Stimulated activated CD4-positive, alpha-beta T cell treated with anti-CD3 and anti-CD28 coated beads, Interleukin-1b, Interleukin-23, amount 100 ng/mL, for 4 hours (primary cell): ENCODE data around the gene TNFRSF8.
"Not testable (repeated sequence)": the region's sequence is repeated elsewhere in the genome, so short reads cannot be mapped to it uniquely, and the experiment has no call there.

Source experiments
- DNase-seq, 2 donors: peaks; one replicate each; pipeline ENCODE4 v3.0.0-alpha.2; 2020; ENCODE audit warnings: low read depth in 2 of 2

TNFRSF8 gene

GRCh38 chr1:12063141-12064072, at the start of gene TNFRSF8:
Gene TNFRSF8, plus strand, starts transcription at chr1:12063303. Its CDS starts 296 bp downstream, at chr1:12063599.
- peak; percentile 21 to 32 for DNase-seq

DNA sequence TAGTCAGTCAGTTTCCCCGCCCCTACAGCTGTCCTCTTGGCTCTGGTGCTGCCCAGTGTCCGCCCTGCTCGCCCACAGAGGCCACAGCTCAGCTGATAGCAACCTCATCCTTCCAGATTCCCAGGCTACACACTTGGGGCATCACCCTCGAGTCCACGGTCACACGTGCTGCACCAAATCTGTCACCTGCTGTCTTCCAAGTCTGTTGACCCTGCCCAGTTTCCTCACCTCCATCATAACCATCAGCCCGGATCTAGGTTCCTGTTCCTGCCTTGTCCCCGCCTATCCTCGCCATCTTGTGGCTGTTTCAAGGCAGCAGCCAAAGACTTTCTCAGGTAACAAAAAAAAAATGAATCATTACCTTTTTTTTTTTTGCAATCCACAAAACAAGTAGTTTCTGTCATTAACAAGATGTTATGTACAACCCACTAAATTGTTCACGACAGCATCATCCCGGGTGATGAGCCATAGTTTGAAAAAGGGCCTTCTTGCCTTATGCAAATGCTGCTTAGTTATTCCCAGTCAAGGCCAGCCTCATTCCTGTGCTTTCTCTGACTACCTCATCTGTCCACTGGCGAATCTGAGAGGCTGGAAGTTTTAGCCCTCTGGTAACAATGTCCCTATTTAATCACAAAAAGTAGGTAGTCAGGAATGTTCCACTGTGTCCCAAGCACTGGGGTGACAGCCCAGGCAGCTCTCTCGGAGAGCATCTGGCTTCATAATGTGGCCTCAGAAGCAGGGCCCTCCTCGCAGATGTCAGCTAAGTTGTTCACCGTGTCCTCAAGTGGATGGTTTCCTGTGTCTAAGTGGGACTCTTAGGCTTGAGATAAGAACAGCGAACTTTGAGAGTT, 48.7 kb upstream of the TNFRSF8 start:
- DNase-seq, result no peak

DNA sequence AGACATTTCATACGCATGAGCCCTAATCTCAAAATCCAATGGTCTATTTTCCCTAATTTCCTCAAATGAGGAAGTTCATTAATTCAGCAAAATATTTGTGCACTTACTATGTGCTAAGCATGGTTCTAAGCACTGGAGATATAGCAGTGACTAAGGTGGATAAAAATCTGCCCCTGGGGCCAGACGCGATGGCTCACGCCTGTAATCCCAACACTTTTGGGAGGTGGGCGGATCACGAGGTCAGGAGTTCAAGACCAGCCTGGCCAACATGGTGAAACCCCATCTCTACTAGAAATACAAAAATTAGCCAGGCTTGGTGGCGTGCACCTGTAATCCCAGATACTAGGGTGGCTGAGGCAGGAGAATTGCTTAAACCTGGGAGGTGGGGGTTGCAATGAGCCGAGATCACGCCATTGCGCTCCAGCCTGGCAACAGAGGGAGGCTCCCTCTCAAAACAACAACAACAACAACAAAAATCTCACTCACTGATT, 48.1 kb upstream of the TNFRSF8 start:
- DNase-seq, result no peak

DNA sequence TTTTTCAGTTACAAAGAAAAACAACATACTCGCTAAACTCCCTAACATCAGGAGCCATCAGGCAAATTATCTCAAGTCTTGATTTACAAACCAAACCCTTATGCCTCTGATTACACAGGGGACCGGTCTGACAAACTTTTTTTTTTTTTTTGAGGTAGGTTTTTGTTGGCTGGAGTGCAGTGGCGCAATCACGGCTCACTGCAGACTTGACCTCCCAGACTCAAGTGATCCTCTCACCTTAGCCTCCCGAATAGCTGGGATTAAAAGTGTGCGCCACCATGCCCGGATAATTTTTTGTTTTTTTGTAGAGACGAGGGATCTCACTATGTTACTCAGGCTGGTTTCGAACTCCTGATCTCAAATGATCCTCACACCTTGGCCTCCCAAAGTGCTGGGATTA, 47.6 kb upstream of the TNFRSF8 start:
- DNase-seq, result no peak

DNA sequence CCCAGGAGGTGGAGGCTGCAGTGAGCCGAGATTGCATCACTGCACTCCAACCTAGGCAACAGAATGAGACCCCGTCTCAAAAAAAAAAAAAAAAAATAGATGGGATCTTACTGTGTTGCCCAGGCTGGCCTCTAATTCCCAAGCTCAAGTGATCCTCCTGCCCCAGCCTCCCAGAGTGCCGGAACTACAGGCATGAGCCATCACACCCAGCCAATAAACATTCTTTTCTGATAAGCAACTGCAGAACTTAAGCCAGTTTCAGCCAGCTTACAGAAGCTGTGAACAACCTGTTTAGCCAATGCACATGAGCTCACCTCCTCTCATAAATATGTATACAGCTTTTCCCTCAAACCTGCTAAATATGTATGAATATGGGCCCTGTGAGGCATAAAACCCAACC, 46.9 kb upstream of the TNFRSF8 start:
- DNase-seq, result no peak

DNA sequence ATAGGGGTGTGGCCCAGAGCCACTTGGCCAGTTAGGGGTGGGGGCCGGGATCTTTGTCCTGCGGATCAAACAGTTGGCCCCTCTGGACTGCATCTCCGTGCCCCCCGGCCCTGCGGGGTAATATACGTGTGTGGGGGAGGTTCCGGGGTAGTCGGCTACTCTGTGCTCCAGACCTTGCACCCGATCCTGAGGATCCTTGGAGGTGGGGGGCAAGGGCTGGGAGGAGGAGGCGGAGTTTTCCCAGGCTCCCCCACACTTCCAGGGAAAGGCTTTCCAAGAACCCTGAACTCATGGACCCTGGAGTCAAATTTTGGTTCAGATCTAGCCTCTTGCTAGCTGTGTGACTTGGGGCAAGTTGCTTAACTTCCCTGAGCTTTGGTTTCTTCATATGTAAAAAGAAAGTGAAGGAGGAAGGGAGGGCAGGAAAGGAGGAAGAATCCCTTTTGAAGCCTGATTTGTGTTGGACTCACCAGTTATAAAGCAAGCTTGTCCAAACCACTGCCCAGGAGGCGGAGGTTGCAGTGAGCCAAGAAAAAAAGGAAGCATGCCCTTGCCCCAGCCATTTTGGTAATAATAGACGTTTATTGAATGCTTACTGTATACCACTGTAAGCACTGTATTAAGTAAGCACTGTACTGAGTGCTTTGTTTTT, 43.1 kb upstream of the TNFRSF8 start:
- DNase-seq, result no peak

DNA sequence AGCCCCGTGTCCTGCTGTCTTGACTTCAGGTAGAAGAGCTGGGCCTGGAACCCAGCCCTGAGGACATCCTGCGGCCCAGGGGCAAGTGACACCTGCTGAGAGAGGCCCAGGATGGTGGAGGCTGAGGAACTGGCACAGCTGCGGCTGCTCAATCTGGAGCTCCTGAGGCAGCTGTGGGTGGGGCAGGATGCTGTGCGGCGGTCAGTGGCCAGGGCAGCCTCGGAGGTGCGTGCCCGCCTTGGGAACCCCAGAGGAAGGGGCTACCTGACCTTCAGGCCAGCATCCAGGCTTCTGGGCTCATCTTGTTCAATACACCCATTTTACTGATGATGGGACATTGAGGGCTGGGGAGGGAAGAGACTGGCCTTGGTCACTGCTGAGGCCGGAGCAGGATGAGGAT, 41.5 kb upstream of the TNFRSF8 start:
- no peak for DNase-seq

GRCh38 chr1:12022036-12022435, 41.1 kb upstream of the TNFRSF8 start:
- no peak for DNase-seq

DNA sequence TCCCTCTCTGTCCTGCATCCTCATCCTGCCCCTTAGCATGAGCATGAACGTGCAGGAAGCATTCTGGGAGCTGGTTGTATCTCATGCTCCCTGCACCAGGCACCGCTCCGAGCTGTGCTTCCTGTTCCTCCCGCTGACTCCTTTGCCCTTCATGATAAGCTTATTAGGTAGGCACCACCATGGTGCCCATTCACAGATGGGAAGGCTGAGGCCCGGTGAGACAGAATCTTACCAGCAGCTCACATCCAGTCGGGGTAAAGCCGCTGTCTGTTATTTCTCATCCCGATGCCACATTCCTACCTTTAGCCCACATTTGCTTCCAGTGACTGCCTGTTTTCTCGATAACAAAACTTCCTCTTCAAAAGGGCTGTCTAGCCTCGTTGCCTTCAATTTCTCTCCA, 36.5 kb upstream of the TNFRSF8 start:
- DNase-seq, result no peak

GRCh38 chr1:12028248-12028647, 34.9 kb upstream of the TNFRSF8 start:
- no peak for DNase-seq

DNA sequence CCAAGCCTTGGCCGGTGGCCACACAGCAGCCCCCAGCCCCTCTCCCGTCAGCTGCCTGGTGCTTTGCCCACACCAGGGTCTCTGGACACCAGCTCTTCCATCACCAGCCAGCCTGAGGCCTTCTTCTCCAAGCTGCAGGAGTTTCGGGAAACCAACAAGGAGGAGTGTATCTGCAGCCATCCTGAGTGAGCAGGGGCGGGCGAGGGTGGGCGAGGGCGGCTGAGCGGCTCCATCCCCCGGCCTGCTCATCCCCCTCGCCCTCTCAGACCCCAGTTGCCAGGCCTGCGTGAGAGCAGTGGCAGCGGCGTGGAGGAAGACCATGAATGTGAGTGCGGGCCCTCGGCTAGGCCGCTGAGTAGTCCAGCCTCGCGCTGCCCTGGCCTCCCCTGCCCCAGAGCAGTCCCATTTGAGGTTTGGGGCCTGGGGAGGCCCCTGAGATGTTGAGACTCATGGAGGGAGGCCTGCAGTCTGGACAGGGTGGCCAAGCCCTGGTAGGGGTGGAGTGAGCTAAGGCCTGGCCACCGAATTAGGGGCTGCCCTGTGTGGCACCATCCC, 34.1 kb upstream of the TNFRSF8 start:
- DNase-seq, result no peak

GRCh38 chr1:12029720-12030339, 33.3 kb upstream of the TNFRSF8 start:
- no peak for DNase-seq

- DNase-seq, result no peak
These were observed 31.8 kb upstream of the TNFRSF8 start for GRCh38 chr1:12031039-12031980.

DNA sequence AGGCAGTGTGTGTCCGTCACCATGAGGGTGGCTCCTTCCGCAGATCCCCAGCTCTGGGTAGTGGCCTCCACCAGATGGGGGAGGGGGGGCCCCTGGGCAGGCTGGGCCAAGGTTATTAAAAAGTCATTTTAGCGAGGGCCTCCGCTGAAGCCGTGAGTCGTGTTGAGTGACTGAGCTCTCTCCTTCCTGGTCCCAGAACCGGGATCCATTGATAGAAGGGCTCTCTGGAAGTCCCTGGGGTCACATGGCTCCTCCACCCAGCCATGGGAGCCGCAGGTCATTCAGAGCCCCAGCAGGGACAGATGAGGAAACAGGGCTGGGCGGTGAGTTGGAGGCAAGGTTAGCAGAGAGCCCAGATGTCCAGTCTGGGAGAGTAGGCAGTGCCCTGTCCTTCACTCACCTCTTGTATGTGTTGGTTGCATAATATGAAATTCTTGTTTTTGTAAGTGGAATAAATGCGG, 30.9 kb upstream of the TNFRSF8 start:
- DNase-seq, result no peak

DNA sequence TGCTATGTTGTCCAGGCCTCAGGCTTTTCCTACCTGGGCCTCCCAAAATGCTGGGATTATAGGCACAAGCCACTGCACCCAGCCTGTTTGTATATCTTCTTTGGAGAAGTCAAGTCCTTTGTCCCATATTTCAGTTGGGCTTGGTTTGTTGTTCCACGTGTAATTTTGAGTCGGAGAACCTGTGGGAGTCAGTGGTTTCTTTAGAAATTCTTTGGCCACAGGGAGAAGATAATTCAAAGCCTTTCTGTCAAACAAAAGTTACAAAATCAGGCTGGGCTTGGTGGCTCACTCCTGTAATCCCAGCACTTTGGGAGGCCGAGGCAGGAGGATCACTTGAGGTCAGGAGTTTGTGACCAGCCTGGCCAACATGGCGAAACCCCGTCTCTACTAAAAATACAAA, 29.7 kb upstream of the TNFRSF8 start:
- DNase-seq, result not testable (repeated sequence)

- no peak for DNase-seq
These were observed 28.7 kb upstream of the TNFRSF8 start for GRCh38 chr1:12034381-12034801.

- DNase-seq, result no peak
These were observed 27.8 kb upstream of the TNFRSF8 start for GRCh38 chr1:12035312-12035711.

GRCh38 chr1:12037486-12038355, 25.4 kb upstream of the TNFRSF8 start:
- DNase-seq, result no peak
